ENCODE results near the gene ZNF277. TPM values are rescaled to one million over a fixed set of nuclear protein-coding genes. Genes with fewer than 3 reads are reported as not detected.
A peak's percentile ranks its signal among the peaks of the same experiment; 100 is the strongest.

The ZNF277 gene
- total RNA-seq, 2 donors from 2014 or later, result 20.3 to 20.4 TPM

DNA sequence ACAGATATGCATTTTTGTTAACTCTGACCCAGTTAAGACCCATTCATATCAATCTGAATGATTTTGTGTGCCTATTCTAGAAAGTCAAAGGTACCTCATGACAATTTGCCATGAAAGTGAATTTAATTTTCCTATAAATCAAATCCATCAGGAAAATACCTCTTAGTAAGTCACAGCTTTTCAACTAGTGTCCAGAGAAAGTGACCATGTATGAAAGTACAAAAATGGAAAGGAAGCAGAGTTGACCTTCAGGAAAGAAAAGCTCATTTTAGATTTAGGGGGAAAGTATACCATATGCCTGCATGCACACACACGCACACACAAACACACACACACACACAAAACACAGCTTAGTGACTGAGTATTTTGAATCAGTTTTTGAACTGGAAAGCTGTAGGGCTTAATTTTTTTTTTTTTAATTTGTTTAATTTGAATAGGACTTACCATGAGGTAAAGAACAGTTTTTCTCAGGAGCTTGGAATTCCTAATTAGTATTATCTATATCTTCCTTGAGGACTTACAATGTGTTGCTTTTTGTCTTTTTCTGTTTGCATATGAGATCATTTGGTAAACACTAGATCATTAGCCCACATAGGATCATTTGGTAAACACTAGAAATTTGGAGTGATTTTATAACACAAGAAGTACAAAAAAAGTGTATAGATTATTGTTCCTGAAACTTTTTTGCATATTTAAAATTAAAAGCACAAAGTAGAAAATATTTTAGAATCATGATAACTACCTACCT, 61.6 kb downstream of the ZNF277 start:
- Mint-ChIP-seq H3K9me3 (no peaks in the 10 kb centered on the region), H3K4me1 (peaks cover 39% of the 10 kb centered on the region), H3K27me3 (ENCODE audit: insufficient read depth) (no peaks in the 10 kb centered on the region), H3K36me3 (ENCODE audit: low read depth) (no peaks in the 10 kb centered on the region), H3K27ac (no peak overlapping the region), H3K4me3 (no peak overlapping the region)
- H3K4me3 ChIP-seq (ENCODE audit: low read length), result peak overlapping the region; percentile 54
- H3K9me3 ChIP-seq (ENCODE audit: control insufficient read depth, low read length), result peaks cover 5% of the 10 kb centered on the region
- H3K27ac ChIP-seq (ENCODE audit: low read depth, low read length), result no peak overlapping the region
- H3K36me3 ChIP-seq (ENCODE audit: control insufficient read depth, insufficient read depth, low read length), result no peaks in the 10 kb centered on the region
- no peak for TF ChIP-seq CTCF (conservative IDR thresholded peaks at IDR 0.05)
- no peak overlapping the region for H3K9ac ChIP-seq (ENCODE audit: extremely low read depth, low read length, poor library complexity, severe bottlenecking)
- peaks cover 8% of the 10 kb centered on the region for H3K4me1 ChIP-seq (ENCODE audit: control insufficient read depth, insufficient read depth, low read length)
- WGBS, 2 experiments (ENCODE audit: insufficient coverage in 1 of 2, insufficient read length in 1 of 2), result no CpG with 5 or more reads among the region's 1 CpG
- DNase-seq, result no peak
- no peaks in the 10 kb centered on the region for H3K27me3 ChIP-seq (ENCODE audit: control insufficient read depth, insufficient read depth, low read length, poor library complexity, severe bottlenecking)

DNA sequence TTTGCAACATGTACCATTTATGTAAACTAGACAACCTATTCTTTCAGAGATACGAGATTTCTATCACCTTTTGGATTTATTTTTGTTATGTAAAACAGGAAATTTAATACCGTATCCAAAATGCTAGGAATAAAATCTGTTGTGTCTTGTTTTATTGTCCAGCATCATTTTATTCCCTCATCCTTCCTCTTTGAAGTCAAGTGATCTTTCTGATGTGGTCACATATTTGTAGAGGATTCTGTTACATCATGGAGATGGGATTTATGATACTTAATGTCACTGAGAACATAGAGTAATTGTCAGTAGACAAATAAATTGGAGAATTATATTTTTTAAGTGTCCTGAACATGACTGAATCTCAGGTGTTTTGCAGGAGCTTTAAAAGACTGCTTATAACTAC, 64.7 kb downstream of the ZNF277 start:
- H3K4me3 ChIP-seq (ENCODE audit: low read length), result no peak overlapping the region
- Mint-ChIP-seq H3K4me1 (peaks cover 41% of the 10 kb centered on the region), H3K9me3 (no peaks in the 10 kb centered on the region), H3K36me3 (ENCODE audit: low read depth) (no peaks in the 10 kb centered on the region), H3K27me3 (ENCODE audit: insufficient read depth) (no peaks in the 10 kb centered on the region), H3K27ac (no peak overlapping the region), H3K4me3 (no peak overlapping the region)
- no peaks in the 10 kb centered on the region for H3K27me3 ChIP-seq (ENCODE audit: control insufficient read depth, insufficient read depth, low read length, poor library complexity, severe bottlenecking)
- WGBS, 2 experiments (ENCODE audit: insufficient coverage in 1 of 2, insufficient read length in 1 of 2), result 90% methylated on average over 2 of the region's 2 CpGs; no CpG with 5 or more reads in 1 of the 2 experiments
- no peak overlapping the region for H3K27ac ChIP-seq (ENCODE audit: low read depth, low read length)
- no peak for DNase-seq
- no peak for TF ChIP-seq CTCF (conservative IDR thresholded peaks at IDR 0.05)
- H3K4me1 ChIP-seq (ENCODE audit: control insufficient read depth, insufficient read depth, low read length), result peaks cover 13% of the 10 kb centered on the region
- H3K36me3 ChIP-seq (ENCODE audit: control insufficient read depth, insufficient read depth, low read length), result no peaks in the 10 kb centered on the region
- H3K9ac ChIP-seq (ENCODE audit: extremely low read depth, low read length, poor library complexity, severe bottlenecking), result no peak overlapping the region
- H3K9me3 ChIP-seq (ENCODE audit: control insufficient read depth, low read length), result peaks cover 5% of the 10 kb centered on the region

GRCh38 chr7:112272921-112273561, 66.5 kb downstream of the ZNF277 start:
- H3K4me1 Mint-ChIP-seq, result peaks cover 32% of the 10 kb centered on the region
- H3K4me3 Mint-ChIP-seq, result no peak overlapping the region
- H3K4me1 ChIP-seq (ENCODE audit: control insufficient read depth, insufficient read depth, low read length), result peaks cover 8% of the 10 kb centered on the region
- H3K36me3 ChIP-seq (ENCODE audit: control insufficient read depth, insufficient read depth, low read length), result no peaks in the 10 kb centered on the region
- no peaks in the 10 kb centered on the region for H3K27me3 ChIP-seq (ENCODE audit: control insufficient read depth, insufficient read depth, low read length, poor library complexity, severe bottlenecking)
- no peak overlapping the region for H3K27ac ChIP-seq (ENCODE audit: low read depth, low read length)
- no peaks in the 10 kb centered on the region for H3K27me3 Mint-ChIP-seq (ENCODE audit: insufficient read depth)
- H3K9me3 ChIP-seq (ENCODE audit: control insufficient read depth, low read length), result peaks cover 5% of the 10 kb centered on the region
- peak overlapping the region; percentile 50 for H3K27ac Mint-ChIP-seq
- no peaks in the 10 kb centered on the region for H3K36me3 Mint-ChIP-seq (ENCODE audit: low read depth)
- H3K4me3 ChIP-seq (ENCODE audit: low read length), result no peak overlapping the region
- no peak overlapping the region for H3K9ac ChIP-seq (ENCODE audit: extremely low read depth, low read length, poor library complexity, severe bottlenecking)
- no peaks in the 10 kb centered on the region for H3K9me3 Mint-ChIP-seq
- no peak for TF ChIP-seq CTCF (conservative IDR thresholded peaks at IDR 0.05)
- DNase-seq, result no peak
- 93 to 99% methylated on average over 6 to 7 of the region's 7 CpGs for WGBS, 2 experiments (ENCODE audit: insufficient coverage in 1 of 2, insufficient read length in 1 of 2)

Measured in endodermal cell (in vitro differentiated cells).